Neural cell (in vitro differentiated cells): ENCODE results near the gene AKT3.

Experiments
- EP300 ChIP-seq: fragments of 450-650 bp; conservative IDR thresholded peaks from 2 replicates; pipeline ENCODE4 v1.6.1; 2014; ENCODE audit warnings: antibody characterized with exemption, mild to moderate bottlenecking, moderate library complexity; ENCODE audit not compliant: poor library complexity, severe bottlenecking
- EZH2 ChIP-seq: fragments of 200-600, 300-800 bp; shearing (Covaris generic), sonication (generic); IDR thresholded peaks from 2 replicates; pipeline ENCODE4 v1.6.1; 2014; ENCODE audit warnings: antibody characterized with exemption, low read length, borderline replicate concordance, mild to moderate bottlenecking; ENCODE audit not compliant: insufficient read depth, poor library complexity, severe bottlenecking
- POLR2AphosphoS5 ChIP-seq: IDR thresholded peaks from 2 replicates; pipeline ENCODE4 v1.6.1; 2012
- RAD21 ChIP-seq: fragments of 450-650 bp; conservative IDR thresholded peaks from 2 replicates; pipeline ENCODE4 v1.6.1; 2014; ENCODE audit warnings: antibody characterized with exemption, mild to moderate bottlenecking, moderate library complexity
- TAF1 ChIP-seq: IDR thresholded peaks from 2 replicates; pipeline ENCODE4 v1.6.1; 2012; ENCODE audit warnings: low read depth
- TF ChIP-seq, protein P1 (sequence below): fragments of 450-650 bp; IDR thresholded peaks from 2 replicates; pipeline ENCODE4 v1.5.1; 2014; ENCODE audit warnings: antibody characterized with exemption, mild to moderate bottlenecking, moderate library complexity; ENCODE audit not compliant: poor library complexity, severe bottlenecking
- TF ChIP-seq, protein P2 (sequence below): IDR thresholded peaks from 2 replicates; pipeline ENCODE4 v1.6.1; 2012; ENCODE audit warnings: borderline replicate concordance

- TF ChIP-seq, protein P1, sequence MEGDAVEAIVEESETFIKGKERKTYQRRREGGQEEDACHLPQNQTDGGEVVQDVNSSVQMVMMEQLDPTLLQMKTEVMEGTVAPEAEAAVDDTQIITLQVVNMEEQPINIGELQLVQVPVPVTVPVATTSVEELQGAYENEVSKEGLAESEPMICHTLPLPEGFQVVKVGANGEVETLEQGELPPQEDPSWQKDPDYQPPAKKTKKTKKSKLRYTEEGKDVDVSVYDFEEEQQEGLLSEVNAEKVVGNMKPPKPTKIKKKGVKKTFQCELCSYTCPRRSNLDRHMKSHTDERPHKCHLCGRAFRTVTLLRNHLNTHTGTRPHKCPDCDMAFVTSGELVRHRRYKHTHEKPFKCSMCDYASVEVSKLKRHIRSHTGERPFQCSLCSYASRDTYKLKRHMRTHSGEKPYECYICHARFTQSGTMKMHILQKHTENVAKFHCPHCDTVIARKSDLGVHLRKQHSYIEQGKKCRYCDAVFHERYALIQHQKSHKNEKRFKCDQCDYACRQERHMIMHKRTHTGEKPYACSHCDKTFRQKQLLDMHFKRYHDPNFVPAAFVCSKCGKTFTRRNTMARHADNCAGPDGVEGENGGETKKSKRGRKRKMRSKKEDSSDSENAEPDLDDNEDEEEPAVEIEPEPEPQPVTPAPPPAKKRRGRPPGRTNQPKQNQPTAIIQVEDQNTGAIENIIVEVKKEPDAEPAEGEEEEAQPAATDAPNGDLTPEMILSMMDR: no peak
- TF ChIP-seq POLR2AphosphoS5 (no peak), TAF1 (no peak), EP300 (no peak), RAD21 (no peak), EZH2 (no peak)
- TF ChIP-seq, protein P2, sequence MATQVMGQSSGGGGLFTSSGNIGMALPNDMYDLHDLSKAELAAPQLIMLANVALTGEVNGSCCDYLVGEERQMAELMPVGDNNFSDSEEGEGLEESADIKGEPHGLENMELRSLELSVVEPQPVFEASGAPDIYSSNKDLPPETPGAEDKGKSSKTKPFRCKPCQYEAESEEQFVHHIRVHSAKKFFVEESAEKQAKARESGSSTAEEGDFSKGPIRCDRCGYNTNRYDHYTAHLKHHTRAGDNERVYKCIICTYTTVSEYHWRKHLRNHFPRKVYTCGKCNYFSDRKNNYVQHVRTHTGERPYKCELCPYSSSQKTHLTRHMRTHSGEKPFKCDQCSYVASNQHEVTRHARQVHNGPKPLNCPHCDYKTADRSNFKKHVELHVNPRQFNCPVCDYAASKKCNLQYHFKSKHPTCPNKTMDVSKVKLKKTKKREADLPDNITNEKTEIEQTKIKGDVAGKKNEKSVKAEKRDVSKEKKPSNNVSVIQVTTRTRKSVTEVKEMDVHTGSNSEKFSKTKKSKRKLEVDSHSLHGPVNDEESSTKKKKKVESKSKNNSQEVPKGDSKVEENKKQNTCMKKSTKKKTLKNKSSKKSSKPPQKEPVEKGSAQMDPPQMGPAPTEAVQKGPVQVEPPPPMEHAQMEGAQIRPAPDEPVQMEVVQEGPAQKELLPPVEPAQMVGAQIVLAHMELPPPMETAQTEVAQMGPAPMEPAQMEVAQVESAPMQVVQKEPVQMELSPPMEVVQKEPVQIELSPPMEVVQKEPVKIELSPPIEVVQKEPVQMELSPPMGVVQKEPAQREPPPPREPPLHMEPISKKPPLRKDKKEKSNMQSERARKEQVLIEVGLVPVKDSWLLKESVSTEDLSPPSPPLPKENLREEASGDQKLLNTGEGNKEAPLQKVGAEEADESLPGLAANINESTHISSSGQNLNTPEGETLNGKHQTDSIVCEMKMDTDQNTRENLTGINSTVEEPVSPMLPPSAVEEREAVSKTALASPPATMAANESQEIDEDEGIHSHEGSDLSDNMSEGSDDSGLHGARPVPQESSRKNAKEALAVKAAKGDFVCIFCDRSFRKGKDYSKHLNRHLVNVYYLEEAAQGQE: no peak
Observed at GRCh38 chr1:243770860-243771259, 79.2 kb downstream of the AKT3 start.
